PC-9 (cell line): ENCODE results near the gene LMBRD1.
"Not testable (repeated sequence)": the region's sequence is repeated elsewhere in the genome, so short reads cannot be mapped to it uniquely, and the experiment has no call there.

Experiments
- EZH2 ChIP-seq: fragments of 200-600 bp; sonication (generic); IDR thresholded peaks from 2 replicates; pipeline ENCODE4 v1.8.0; 2017; ENCODE audit warnings: antibody characterized with exemption, low read depth
- TF ChIP-seq, protein P1 (sequence below): fragments of 200-600 bp; sonication (generic); conservative IDR thresholded peaks from 2 replicates; pipeline ENCODE4 v1.6.1; 2017; ENCODE audit warnings: mixed run types, antibody characterized with exemption, mild to moderate bottlenecking, moderate library complexity

DNA sequence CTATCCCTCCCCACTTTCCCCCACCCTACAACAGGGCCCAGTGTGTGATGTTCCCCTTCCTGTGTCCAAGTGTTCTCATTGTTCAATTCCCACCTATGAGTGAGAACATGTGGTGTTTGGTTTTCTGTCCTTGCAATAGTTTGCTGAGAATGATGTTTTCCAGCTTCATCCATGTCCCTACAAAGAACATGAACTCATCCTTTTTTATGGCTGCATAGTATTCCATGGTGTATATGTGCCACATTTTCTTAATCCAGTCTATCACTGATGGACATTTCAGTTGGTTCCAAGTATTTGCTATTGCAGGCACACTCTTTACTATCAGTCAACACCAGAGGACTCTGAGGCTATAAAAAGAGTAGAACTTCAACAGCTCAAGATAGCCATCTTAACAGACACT, 2.0 kb upstream of the LMBRD1 start:
- TF ChIP-seq EZH2, result not testable (repeated sequence)
- TF ChIP-seq, protein P1, sequence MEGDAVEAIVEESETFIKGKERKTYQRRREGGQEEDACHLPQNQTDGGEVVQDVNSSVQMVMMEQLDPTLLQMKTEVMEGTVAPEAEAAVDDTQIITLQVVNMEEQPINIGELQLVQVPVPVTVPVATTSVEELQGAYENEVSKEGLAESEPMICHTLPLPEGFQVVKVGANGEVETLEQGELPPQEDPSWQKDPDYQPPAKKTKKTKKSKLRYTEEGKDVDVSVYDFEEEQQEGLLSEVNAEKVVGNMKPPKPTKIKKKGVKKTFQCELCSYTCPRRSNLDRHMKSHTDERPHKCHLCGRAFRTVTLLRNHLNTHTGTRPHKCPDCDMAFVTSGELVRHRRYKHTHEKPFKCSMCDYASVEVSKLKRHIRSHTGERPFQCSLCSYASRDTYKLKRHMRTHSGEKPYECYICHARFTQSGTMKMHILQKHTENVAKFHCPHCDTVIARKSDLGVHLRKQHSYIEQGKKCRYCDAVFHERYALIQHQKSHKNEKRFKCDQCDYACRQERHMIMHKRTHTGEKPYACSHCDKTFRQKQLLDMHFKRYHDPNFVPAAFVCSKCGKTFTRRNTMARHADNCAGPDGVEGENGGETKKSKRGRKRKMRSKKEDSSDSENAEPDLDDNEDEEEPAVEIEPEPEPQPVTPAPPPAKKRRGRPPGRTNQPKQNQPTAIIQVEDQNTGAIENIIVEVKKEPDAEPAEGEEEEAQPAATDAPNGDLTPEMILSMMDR, result not testable (repeated sequence)
